HepG2 (cell line): ENCODE data around the gene PDP2. TPM values are rescaled to one million over a fixed set of nuclear protein-coding genes. Genes with fewer than 3 reads are reported as not detected.

Experiments used
- ARID2 ChIP-seq: sonication (generic); formaldehyde crosslinking; IDR thresholded peaks from 2 replicates; pipeline ENCODE4 v1.8.1; 2022; ENCODE audit warnings: mild to moderate bottlenecking, missing genetic modification reagents, borderline replicate concordance
- BRD4 ChIP-seq: sonication (generic); formaldehyde crosslinking; IDR thresholded peaks from 2 replicates; pipeline ENCODE4 v1.4.0; 2020; ENCODE audit warnings: missing genetic modification reagents
- ELF3 ChIP-seq: IDR thresholded peaks from 2 replicates; pipeline ENCODE4 v1.6.1; 2016; ENCODE audit warnings: missing genetic modification reagents, missing compliant biosample characterization
- FOXA1 ChIP-seq, 2 experiments: fragments of 450-650 bp in 1 of 2; sonication (generic) in 1 of 2; formaldehyde crosslinking in 1 of 2; IDR thresholded peaks; 2 replicates each; pipeline versions ENCODE4 v1.4.0 to v1.6.1; 2016 to 2020; ENCODE audit warnings: missing genetic modification reagents in 1 of 2
- HMG20B ChIP-seq: conservative IDR thresholded peaks from 2 replicates; pipeline ENCODE4 v1.6.1; 2016; ENCODE audit warnings: missing genetic modification reagents, missing compliant biosample characterization
- HNRNPL ChIP-seq: fragments of 200-400 bp; formaldehyde crosslinking; IDR thresholded peaks from 2 replicates; pipeline ENCODE4 v1.6.1; 2017; ENCODE audit warnings: mild to moderate bottlenecking, low read depth, low read length
- KLF12 ChIP-seq: sonication (generic); formaldehyde crosslinking; IDR thresholded peaks from 2 replicates; pipeline ENCODE4 v1.4.0; 2020; ENCODE audit warnings: missing genetic modification reagents, borderline replicate concordance
- NCOA2 ChIP-seq: sonication (generic); formaldehyde crosslinking; IDR thresholded peaks from 2 replicates; pipeline ENCODE4 v1.8.0; 2022; ENCODE audit warnings: inconsistent platforms
- ONECUT2 ChIP-seq: sonication (generic); formaldehyde crosslinking; IDR thresholded peaks from 2 replicates; pipeline ENCODE4 v1.4.0; 2020; ENCODE audit warnings: missing genetic modification reagents
- PPARG ChIP-seq: conservative IDR thresholded peaks from 2 replicates; pipeline ENCODE4 v1.6.1; 2016; ENCODE audit warnings: missing biosample characterization, missing genetic modification reagents
- SRY ChIP-seq: sonication (generic); formaldehyde crosslinking; IDR thresholded peaks from 2 replicates; pipeline ENCODE4 v1.8.0; 2022; ENCODE audit warnings: mild to moderate bottlenecking, missing genetic modification reagents
- YEATS2 ChIP-seq: sonication (generic); formaldehyde crosslinking; IDR thresholded peaks from 2 replicates; pipeline ENCODE4 v1.4.0; 2020; ENCODE audit warnings: missing genetic modification reagents, borderline replicate concordance
- ZFYVE20 ChIP-seq: sonication (generic); formaldehyde crosslinking; IDR thresholded peaks from 2 replicates; pipeline ENCODE4 v1.8.0; 2023; ENCODE audit warnings: low read depth, mild to moderate bottlenecking, moderate library complexity, missing genetic modification reagents, borderline replicate concordance
- ZNF205 ChIP-seq: IDR thresholded peaks from 2 replicates; pipeline ENCODE4 v1.6.1; 2018; ENCODE audit warnings: missing biosample characterization, missing genetic modification reagents
- ZNF296 ChIP-seq: sonication (generic); formaldehyde crosslinking; conservative IDR thresholded peaks from 2 replicates; pipeline ENCODE4 v1.5.0; 2020; ENCODE audit warnings: mild to moderate bottlenecking, missing genetic modification reagents
- ZNF329 ChIP-seq: sonication (generic); formaldehyde crosslinking; IDR thresholded peaks from 2 replicates; pipeline ENCODE4 v1.9.0; 2021; ENCODE audit warnings: low read depth, mild to moderate bottlenecking, missing genetic modification reagents
- ZNF484 ChIP-seq: sonication (generic); formaldehyde crosslinking; IDR thresholded peaks from 2 replicates; pipeline ENCODE4 v1.5.1; 2020; ENCODE audit warnings: mild to moderate bottlenecking, low read depth, missing genetic modification reagents, borderline replicate concordance
- ZNF644 ChIP-seq: IDR thresholded peaks from 2 replicates; pipeline ENCODE4 v1.6.1; 2016; ENCODE audit warnings: low read depth
- ZNF891 ChIP-seq: sonication (generic); formaldehyde crosslinking; IDR thresholded peaks from 2 replicates; pipeline ENCODE4 v1.5.0; 2020; ENCODE audit warnings: mild to moderate bottlenecking, missing genetic modification reagents
- polyA plus RNA-seq, 8 experiments: library from polyadenylated mRNA; depleted of rRNA in 3 of 8; stranded (reverse) in 7 of 8; unstranded in 1 of 8; fragments of >200 nt; fragmentation: Illumina TruSeq in 4 of 8; extraction: Trizol in 4 of 8; gene quantifications; 2 replicates each; pipeline versions ENCODE4 v1.2.1 to v1.2.3, GENCODE V29; 2011 to 2016; ENCODE audit warnings: low read depth in 4 of 8, missing spikeins in 1 of 8, mixed read lengths in 1 of 8; ENCODE audit not compliant: insufficient read depth in 1 of 8
- total RNA-seq, 5 experiments: library from RNA; depleted of rRNA; stranded (reverse); fragments of >200 nt; fragmentation: Illumina TruSeq; extraction: Trizol; gene quantifications; 2 replicates each; pipeline ENCODE4 v1.2.3, GENCODE V29; 2016; ENCODE audit warnings: low read depth in 1 of 5
- TF ChIP-seq, protein P1 (sequence below): sonication (generic); formaldehyde crosslinking; IDR thresholded peaks from 2 replicates; pipeline ENCODE4 v1.5.0; 2020; ENCODE audit warnings: mild to moderate bottlenecking, missing genetic modification reagents
- TF ChIP-seq, protein P2 (sequence below): IDR thresholded peaks from 2 replicates; pipeline ENCODE4 v1.6.1; 2016; ENCODE audit warnings: mild to moderate bottlenecking, missing biosample characterization, missing genetic modification reagents
- TF ChIP-seq, protein P3 (sequence below): sonication (generic); formaldehyde crosslinking; IDR thresholded peaks from 2 replicates; pipeline ENCODE4 v1.8.1; 2023; ENCODE audit warnings: mild to moderate bottlenecking, missing genetic modification reagents
- TF ChIP-seq, protein P4 (sequence below): sonication (generic); formaldehyde crosslinking; IDR thresholded peaks from 2 replicates; pipeline ENCODE4 v1.5.0; 2020; ENCODE audit warnings: missing genetic modification reagents
- TF ChIP-seq, protein P5 (sequence below): sonication (generic); formaldehyde crosslinking; conservative IDR thresholded peaks from 2 replicates; pipeline ENCODE4 v1.8.0; 2022; ENCODE audit warnings: low read depth, missing genetic modification reagents

PDP2 gene
- total and polyA plus RNA-seq, 2 of the 13 experiments (the other 11 are each of a cell fraction or from before 2014, with no cell fraction given), result 12.8 to 15.8 TPM

DNA sequence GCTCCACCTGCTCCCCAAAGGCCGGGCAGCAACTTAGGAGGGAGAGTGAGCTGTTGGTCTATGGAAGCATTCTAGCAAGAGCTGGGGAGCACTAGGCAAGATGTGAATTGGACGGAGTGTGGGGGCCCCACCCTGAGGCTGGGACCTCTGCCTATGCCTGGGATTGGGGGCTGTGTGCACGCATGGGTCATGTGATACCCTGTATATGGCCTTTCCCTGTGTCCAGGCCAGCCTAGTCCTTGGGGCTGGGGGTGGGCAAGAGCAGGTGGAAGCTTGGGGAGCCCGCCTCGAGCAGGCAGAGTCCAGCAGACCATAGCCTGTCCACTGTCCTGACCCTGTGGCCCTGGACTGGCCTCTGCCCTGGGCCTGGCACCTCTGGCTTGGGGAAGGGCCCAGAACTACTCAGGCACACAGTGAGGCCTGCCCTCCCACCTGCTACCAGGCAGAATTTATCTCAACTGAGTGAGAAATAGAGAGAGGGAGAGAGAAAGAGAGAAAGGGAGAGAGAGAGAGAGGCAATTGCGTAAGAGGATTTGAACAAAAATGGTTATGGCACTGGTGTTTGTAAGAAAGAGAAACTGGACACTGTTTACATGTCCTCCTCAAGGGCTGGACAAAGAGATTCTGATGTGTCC lies 19.1 kb downstream of the PDP2 start (continued):
- TF ChIP-seq NCOA2 (CRISPR knock-in tag) (peak; percentile 18; the same call in 1 of the 2 replicates), BRD4 (CRISPR knock-in tag) (no peak), HNRNPL (no peak), ZNF296 (CRISPR knock-in tag) (peak; percentile 86), ZNF329 (CRISPR knock-in tag) (no peak), KLF12 (CRISPR knock-in tag) (0 out of 2 replicates have a peak, but pooled peaks have one; percentile 50), FOXA1 (IDR thresholded peaks at IDR 0.05) (no peak), FOXA1 (CRISPR knock-in tag; IDR thresholded peaks at IDR 0.05) (no peak), SRY (CRISPR knock-in tag) (no peak), ZNF484 (no peak), ZFYVE20 (CRISPR knock-in tag) (no peak), HMG20B (CRISPR knock-in tag) (0 out of 2 replicates have a peak, but pooled peaks have one; percentile 17), ONECUT2 (CRISPR knock-in tag) (no peak), ZNF205 (CRISPR knock-in tag) (peak; percentile 22; the same call in 1 of the 2 replicates), ARID2 (no peak), PPARG (CRISPR knock-in tag) (no peak; the same call in 1 of the 2 replicates), ELF3 (CRISPR knock-in tag) (peak; percentile 26; the same call in 1 of the 2 replicates), ZNF644 (peak; percentile 55; the same call in 1 of the 2 replicates), ZNF891 (0 out of 2 replicates have a peak, but pooled peaks have one; percentile 51), YEATS2 (CRISPR knock-in tag) (peak; percentile 7; the same call in 1 of the 2 replicates)
- TF ChIP-seq, protein P1, sequence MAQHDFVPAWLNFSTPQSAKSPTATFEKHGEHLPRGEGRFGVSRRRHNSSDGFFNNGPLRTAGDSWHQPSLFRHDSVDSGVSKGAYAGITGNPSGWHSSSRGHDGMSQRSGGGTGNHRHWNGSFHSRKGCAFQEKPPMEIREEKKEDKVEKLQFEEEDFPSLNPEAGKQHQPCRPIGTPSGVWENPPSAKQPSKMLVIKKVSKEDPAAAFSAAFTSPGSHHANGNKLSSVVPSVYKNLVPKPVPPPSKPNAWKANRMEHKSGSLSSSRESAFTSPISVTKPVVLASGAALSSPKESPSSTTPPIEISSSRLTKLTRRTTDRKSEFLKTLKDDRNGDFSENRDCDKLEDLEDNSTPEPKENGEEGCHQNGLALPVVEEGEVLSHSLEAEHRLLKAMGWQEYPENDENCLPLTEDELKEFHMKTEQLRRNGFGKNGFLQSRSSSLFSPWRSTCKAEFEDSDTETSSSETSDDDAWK (CRISPR knock-in tag), result no peak
- TF ChIP-seq, protein P2, sequence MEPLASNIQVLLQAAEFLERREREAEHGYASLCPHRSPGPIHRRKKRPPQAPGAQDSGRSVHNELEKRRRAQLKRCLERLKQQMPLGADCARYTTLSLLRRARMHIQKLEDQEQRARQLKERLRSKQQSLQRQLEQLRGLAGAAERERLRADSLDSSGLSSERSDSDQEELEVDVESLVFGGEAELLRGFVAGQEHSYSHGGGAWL, result no peak
- TF ChIP-seq, protein P3, sequence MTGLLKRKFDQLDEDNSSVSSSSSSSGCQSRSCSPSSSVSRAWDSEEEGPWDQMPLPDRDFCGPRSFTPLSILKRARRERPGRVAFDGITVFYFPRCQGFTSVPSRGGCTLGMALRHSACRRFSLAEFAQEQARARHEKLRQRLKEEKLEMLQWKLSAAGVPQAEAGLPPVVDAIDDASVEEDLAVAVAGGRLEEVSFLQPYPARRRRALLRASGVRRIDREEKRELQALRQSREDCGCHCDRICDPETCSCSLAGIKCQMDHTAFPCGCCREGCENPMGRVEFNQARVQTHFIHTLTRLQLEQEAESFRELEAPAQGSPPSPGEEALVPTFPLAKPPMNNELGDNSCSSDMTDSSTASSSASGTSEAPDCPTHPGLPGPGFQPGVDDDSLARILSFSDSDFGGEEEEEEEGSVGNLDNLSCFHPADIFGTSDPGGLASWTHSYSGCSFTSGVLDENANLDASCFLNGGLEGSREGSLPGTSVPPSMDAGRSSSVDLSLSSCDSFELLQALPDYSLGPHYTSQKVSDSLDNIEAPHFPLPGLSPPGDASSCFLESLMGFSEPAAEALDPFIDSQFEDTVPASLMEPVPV (CRISPR knock-in tag), result no peak
- TF ChIP-seq, protein P4, sequence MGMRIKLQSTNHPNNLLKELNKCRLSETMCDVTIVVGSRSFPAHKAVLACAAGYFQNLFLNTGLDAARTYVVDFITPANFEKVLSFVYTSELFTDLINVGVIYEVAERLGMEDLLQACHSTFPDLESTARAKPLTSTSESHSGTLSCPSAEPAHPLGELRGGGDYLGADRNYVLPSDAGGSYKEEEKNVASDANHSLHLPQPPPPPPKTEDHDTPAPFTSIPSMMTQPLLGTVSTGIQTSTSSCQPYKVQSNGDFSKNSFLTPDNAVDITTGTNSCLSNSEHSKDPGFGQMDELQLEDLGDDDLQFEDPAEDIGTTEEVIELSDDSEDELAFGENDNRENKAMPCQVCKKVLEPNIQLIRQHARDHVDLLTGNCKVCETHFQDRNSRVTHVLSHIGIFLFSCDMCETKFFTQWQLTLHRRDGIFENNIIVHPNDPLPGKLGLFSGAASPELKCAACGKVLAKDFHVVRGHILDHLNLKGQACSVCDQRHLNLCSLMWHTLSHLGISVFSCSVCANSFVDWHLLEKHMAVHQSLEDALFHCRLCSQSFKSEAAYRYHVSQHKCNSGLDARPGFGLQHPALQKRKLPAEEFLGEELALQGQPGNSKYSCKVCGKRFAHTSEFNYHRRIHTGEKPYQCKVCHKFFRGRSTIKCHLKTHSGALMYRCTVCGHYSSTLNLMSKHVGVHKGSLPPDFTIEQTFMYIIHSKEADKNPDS, result no peak
- TF ChIP-seq, protein P5, sequence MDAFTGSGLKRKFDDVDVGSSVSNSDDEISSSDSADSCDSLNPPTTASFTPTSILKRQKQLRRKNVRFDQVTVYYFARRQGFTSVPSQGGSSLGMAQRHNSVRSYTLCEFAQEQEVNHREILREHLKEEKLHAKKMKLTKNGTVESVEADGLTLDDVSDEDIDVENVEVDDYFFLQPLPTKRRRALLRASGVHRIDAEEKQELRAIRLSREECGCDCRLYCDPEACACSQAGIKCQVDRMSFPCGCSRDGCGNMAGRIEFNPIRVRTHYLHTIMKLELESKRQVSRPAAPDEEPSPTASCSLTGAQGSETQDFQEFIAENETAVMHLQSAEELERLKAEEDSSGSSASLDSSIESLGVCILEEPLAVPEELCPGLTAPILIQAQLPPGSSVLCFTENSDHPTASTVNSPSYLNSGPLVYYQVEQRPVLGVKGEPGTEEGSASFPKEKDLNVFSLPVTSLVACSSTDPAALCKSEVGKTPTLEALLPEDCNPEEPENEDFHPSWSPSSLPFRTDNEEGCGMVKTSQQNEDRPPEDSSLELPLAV (CRISPR knock-in tag), result no peak
